H9 (cell line): ENCODE measurements around the gene TRIO. TPM values are rescaled to one million over a fixed set of nuclear protein-coding genes. Genes with fewer than 3 reads are reported as not detected.

Experiments used
- DNase-seq: peaks from one replicate; pipeline ENCODE4 v3.0.0-alpha.2; 2017
- H2AFZ ChIP-seq: one replicate; pipeline ENCODE4 v1.6.1; 2013; ENCODE audit warnings: mild to moderate bottlenecking, low read length, control low read depth, moderate library complexity
- H2AK5ac ChIP-seq: 2 replicates; pipeline ENCODE4 v1.6.1; 2013; ENCODE audit warnings: low read length, control low read depth, mixed read lengths; ENCODE audit not compliant: insufficient read length
- H2BK120ac ChIP-seq: one replicate; pipeline ENCODE4 v1.6.1; 2013; ENCODE audit warnings: low read depth, mild to moderate bottlenecking, low read length, control low read depth, inconsistent platforms; ENCODE audit not compliant: poor library complexity, severe bottlenecking
- H2BK12ac ChIP-seq: 2 replicates; pipeline ENCODE4 v1.6.1; 2013; ENCODE audit warnings: low read length, control low read depth, mixed read lengths, low read depth; ENCODE audit not compliant: insufficient read length
- H2BK15ac ChIP-seq: 2 replicates; pipeline ENCODE4 v1.6.1; 2013; ENCODE audit warnings: low read depth, low read length, control low read depth
- H2BK20ac ChIP-seq: one replicate; pipeline ENCODE4 v1.6.1; 2013; ENCODE audit warnings: low read depth, mild to moderate bottlenecking, low read length, control low read depth, inconsistent platforms; ENCODE audit not compliant: poor library complexity, severe bottlenecking
- H2BK5ac ChIP-seq: 2 replicates; pipeline ENCODE4 v1.6.1; 2013; ENCODE audit warnings: low read length, control low read depth, mixed read lengths; ENCODE audit not compliant: insufficient read length
- H3K14ac ChIP-seq: 2 replicates; pipeline ENCODE4 v1.6.1; 2013; ENCODE audit warnings: low read length, control low read depth; ENCODE audit not compliant: insufficient read depth
- H3K18ac ChIP-seq: 2 replicates; pipeline ENCODE4 v1.6.1; 2013; ENCODE audit warnings: low read depth, mild to moderate bottlenecking, mixed read lengths, low read length, control low read depth; ENCODE audit not compliant: insufficient read length
- H3K23ac ChIP-seq: 2 replicates; pipeline ENCODE4 v1.6.1; 2013; ENCODE audit warnings: low read length, control low read depth, mixed read lengths, low read depth; ENCODE audit not compliant: insufficient read length
- H3K23me2 ChIP-seq: 2 replicates; pipeline ENCODE4 v1.6.1; 2013; ENCODE audit warnings: low read depth, mild to moderate bottlenecking, mixed read lengths, low read length, control low read depth; ENCODE audit not compliant: insufficient read length, poor library complexity, severe bottlenecking
- H3K27ac ChIP-seq: 2 replicates; pipeline ENCODE4 v1.5.1; 2013; ENCODE audit warnings: low read length, control low read depth, mixed read lengths, low read depth; ENCODE audit not compliant: insufficient read length
- H3K27me3 ChIP-seq: 2 replicates; pipeline ENCODE4 v1.6.1; 2013; ENCODE audit warnings: low read length, control low read depth, inconsistent platforms; ENCODE audit not compliant: insufficient read depth
- H3K4ac ChIP-seq: 2 replicates; pipeline ENCODE4 v1.6.1; 2013; ENCODE audit warnings: low read depth, mild to moderate bottlenecking, control low read depth, inconsistent platforms, low read length, moderate library complexity
- H3K4me1 ChIP-seq: 2 replicates; pipeline ENCODE4 v1.6.1; 2013; ENCODE audit warnings: low read length, control low read depth, inconsistent platforms; ENCODE audit not compliant: insufficient read depth
- H3K4me2 ChIP-seq: 2 replicates; pipeline ENCODE4 v1.6.1; 2013; ENCODE audit warnings: low read length, control low read depth, mixed read lengths; ENCODE audit not compliant: insufficient read length, insufficient read depth
- H3K56ac ChIP-seq: 2 replicates; pipeline ENCODE4 v1.6.1; 2013; ENCODE audit warnings: low read depth, mild to moderate bottlenecking, mixed read lengths, low read length, control low read depth; ENCODE audit not compliant: insufficient read length
- H3K79me1 ChIP-seq: 2 replicates; pipeline ENCODE4 v1.6.1; 2013; ENCODE audit warnings: low read depth, mild to moderate bottlenecking, moderate library complexity, low read length, control low read depth, inconsistent platforms; ENCODE audit not compliant: insufficient read depth, poor library complexity, severe bottlenecking
- H3K79me2 ChIP-seq: 2 replicates; pipeline ENCODE4 v1.6.1; 2013; ENCODE audit warnings: low read length, control low read depth, inconsistent platforms; ENCODE audit not compliant: insufficient read depth
- H3K9ac ChIP-seq: 2 replicates; pipeline ENCODE4 v1.6.1; 2013; ENCODE audit warnings: low read length, control low read depth, mixed read lengths; ENCODE audit not compliant: insufficient read length; ENCODE audit errors: extremely low read depth
- H3K9me3 ChIP-seq: one replicate; pipeline ENCODE4 v1.6.1; 2013; ENCODE audit warnings: low read depth, low read length, inconsistent platforms; ENCODE audit not compliant: control insufficient read depth
- H3T11ph ChIP-seq: one replicate; pipeline ENCODE4 v1.6.1; 2013; ENCODE audit warnings: mild to moderate bottlenecking, low read length, control low read depth, inconsistent platforms
- H4K20me1 ChIP-seq: one replicate; pipeline ENCODE4 v1.6.1; 2013; ENCODE audit not compliant: control insufficient read depth, insufficient read length, insufficient read depth
- H4K5ac ChIP-seq: 2 replicates; pipeline ENCODE4 v1.6.1; 2013; ENCODE audit warnings: low read depth, mild to moderate bottlenecking, mixed read lengths, low read length, control low read depth; ENCODE audit not compliant: insufficient read length
- H4K8ac ChIP-seq: replicated peaks from 2 replicates; pipeline ENCODE4 v1.6.1; 2013; ENCODE audit warnings: low read length, control low read depth, mixed read lengths, low read depth; ENCODE audit not compliant: insufficient read length
- H4K91ac ChIP-seq: 2 replicates; pipeline ENCODE4 v1.6.1; 2013; ENCODE audit warnings: low read depth, mild to moderate bottlenecking, moderate library complexity, mixed read lengths, low read length, control low read depth; ENCODE audit not compliant: insufficient read length
- H3K27ac Mint-ChIP-seq, 3 experiments: 2 replicates in 2 of 3; 3 replicates in 1 of 3; pipeline ENCODE4 v1.8.0; 2020 to 2021; ENCODE audit warnings: mixed read lengths in 3 of 3, mild to moderate bottlenecking in 1 of 3, moderate library complexity in 1 of 3
- H3K27me3 Mint-ChIP-seq: 2 replicates; pipeline ENCODE4 v1.8.0; 2021; ENCODE audit warnings: low read depth, mild to moderate bottlenecking, moderate library complexity, mixed read lengths
- H3K36me3 Mint-ChIP-seq, 3 experiments: 2 replicates in 2 of 3; 3 replicates in 1 of 3; pipeline ENCODE4 v1.8.0; 2020 to 2021; ENCODE audit warnings: low read depth in 3 of 3, mixed read lengths in 3 of 3; ENCODE audit not compliant: insufficient read depth in 1 of 3
- H3K4me1 Mint-ChIP-seq, 2 experiments: 2 replicates each; pipeline ENCODE4 v1.8.0; 2020; ENCODE audit warnings: mixed read lengths in 2 of 2
- H3K4me3 Mint-ChIP-seq, 2 experiments: 2 replicates in 1 of 2; 3 replicates in 1 of 2; pipeline ENCODE4 v1.8.0; 2020 to 2021; ENCODE audit warnings: mild to moderate bottlenecking in 2 of 2, mixed read lengths in 2 of 2, moderate library complexity in 1 of 2
- H3K9me3 Mint-ChIP-seq, 2 experiments: 2 replicates in 1 of 2; 3 replicates in 1 of 2; pipeline ENCODE4 v1.8.0; 2020; ENCODE audit warnings: mild to moderate bottlenecking in 2 of 2, mixed read lengths in 2 of 2, moderate library complexity in 1 of 2
- CTCF ChIP-seq: fragments of 200-600 bp; sonication (generic); conservative IDR thresholded peaks from 3 replicates; pipeline ENCODE4 v1.8.0; 2021; ENCODE audit warnings: antibody characterized with exemption, mild to moderate bottlenecking
- WGBS: extraction: QIAGEN DNeasy Blood & Tissue Kit; methylation state at CpG from one replicate; pipeline ENCODE4 v1.1.7; 2013; ENCODE audit warnings: missing lambda C conversion rate, low lambda C conversion rate, mixed read lengths; ENCODE audit not compliant: insufficient read length; ENCODE audit errors: extremely low coverage; 5-methylcytosine and 5-hydroxymethylcytosine counted together
- total RNA-seq: library from RNA; stranded (reverse); gene quantifications from 2 replicates; pipeline ENCODE4 v1.2.1, GENCODE V29; 2021

The TRIO gene
- total RNA-seq, 1 experiment from 2014 or later = 87.8 TPM

DNA sequence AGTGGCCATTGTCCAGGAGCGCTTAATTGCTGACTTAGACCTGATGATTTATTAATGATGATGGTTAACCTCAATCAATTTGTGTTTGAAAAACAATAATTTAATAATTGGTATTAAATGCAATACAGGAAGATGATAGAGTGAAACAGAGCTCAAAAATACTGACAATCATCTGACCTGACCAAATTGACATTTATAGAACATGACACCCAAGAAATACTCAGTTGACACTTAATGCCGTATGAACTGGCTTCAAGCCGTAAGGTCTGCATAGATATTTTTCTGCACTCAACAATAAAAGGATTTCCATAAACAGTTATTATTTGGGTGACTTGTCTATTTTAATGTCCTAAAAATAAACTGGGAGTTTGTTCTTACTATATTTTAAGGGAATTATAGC lies 159.2 kb downstream of the TRIO start:
- Histone ChIP-seq H3K79me1 (no peaks in the 10 kb centered on the region), H2AK5ac (no peak overlapping the region), H2BK20ac (no peak overlapping the region), H4K5ac (no peak overlapping the region), H3K27me3 (no peaks in the 10 kb centered on the region), H3K79me2 (no peaks in the 10 kb centered on the region), H3K56ac (no peak overlapping the region), H2BK120ac (no peak overlapping the region), H3K4me2 (no peak overlapping the region), H4K8ac (no peak overlapping the region), H3T11ph (no peak overlapping the region), H3K9me3 (no peaks in the 10 kb centered on the region), H3K14ac (no peak overlapping the region), H4K91ac (no peak overlapping the region), H2AFZ (no peak overlapping the region), H3K4me1 (no peaks in the 10 kb centered on the region), H3K23ac (no peak overlapping the region), H3K9ac (no peak overlapping the region), H3K23me2 (no peaks in the 10 kb centered on the region), H2BK12ac (no peak overlapping the region), H2BK5ac (no peak overlapping the region), H4K20me1 (no peaks in the 10 kb centered on the region), H3K4ac (no peak overlapping the region), H2BK15ac (no peak overlapping the region), H3K27ac (no peak overlapping the region), H3K18ac (no peak overlapping the region)
- WGBS = no CpG with 5 or more reads among the region's 3 CpGs
- TF ChIP-seq CTCF = no peak
- H3K9me3 Mint-ChIP-seq = no peaks in the 10 kb centered on the region
- no peaks in the 10 kb centered on the region for H3K4me1 Mint-ChIP-seq
- H3K36me3 Mint-ChIP-seq = peaks cover 21 to 52% (median 24%) of the 10 kb centered on the region in 3 experiments; a peak in 6 of 7 replicates
- no peaks in the 10 kb centered on the region for H3K27me3 Mint-ChIP-seq
- DNase-seq = no peak
- no peak overlapping the region for H3K4me3 Mint-ChIP-seq
- H3K27ac Mint-ChIP-seq = no peak overlapping the region
